ENCODE results near the gene CCL4L2.
"Not testable (repeated sequence)": the region's sequence is repeated elsewhere in the genome, so short reads cannot be mapped to it uniquely, and the experiment has no call there.

Gene CCL4L2

GRCh38 chr17:36195434-36196130 is 15.3 kb upstream of the CCL4L2 start:
- DNase-seq, result peak; percentile 85

DNA sequence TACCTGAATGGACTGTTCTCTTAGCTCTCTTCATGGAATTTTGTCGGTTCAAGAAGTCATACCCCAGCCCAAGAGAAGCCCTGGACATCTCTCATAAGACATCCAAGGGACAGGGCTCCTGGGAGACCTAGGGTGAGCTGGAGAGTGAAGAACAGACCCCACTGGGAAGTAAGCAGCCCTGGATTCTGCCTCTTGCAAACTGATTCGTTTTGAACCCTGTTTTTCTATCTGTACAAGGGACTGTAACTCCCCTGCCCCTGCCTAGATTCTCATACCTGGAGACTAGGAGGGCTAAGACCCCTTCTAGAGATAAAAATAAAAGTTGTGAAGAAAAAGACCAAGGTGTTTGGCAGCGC is 14.8 kb upstream of the CCL4L2 start:
- no peak for DNase-seq

- peak; percentile 46 for DNase-seq
Observed at GRCh38 chr17:36197387-36197703, 13.5 kb upstream of the CCL4L2 start.

GRCh38 chr17:36198831-36199465 is 11.9 kb upstream of the CCL4L2 start:
- DNase-seq, result peak; percentile 49

DNA sequence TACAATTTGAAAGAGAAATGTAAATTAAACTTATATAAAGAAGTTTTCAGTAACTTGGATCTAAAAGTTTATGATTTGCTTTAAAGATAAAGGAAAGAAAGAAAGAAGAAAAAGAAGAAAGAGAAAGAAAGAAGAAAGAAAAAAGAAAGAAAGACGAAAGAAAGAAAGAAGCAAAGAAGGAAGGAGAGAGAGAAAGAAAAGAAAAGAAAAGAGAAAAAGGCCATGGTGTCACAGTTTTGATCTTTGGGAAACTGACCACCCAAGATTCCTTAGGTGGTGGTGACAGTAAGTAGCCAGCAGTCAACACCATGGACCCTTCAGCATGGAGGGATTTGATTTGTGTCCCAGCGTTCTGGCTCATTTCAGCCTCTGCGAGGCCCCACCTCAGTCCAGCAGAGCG is 9.8 kb upstream of the CCL4L2 start:
- DNase-seq, result not testable (repeated sequence)

DNA sequence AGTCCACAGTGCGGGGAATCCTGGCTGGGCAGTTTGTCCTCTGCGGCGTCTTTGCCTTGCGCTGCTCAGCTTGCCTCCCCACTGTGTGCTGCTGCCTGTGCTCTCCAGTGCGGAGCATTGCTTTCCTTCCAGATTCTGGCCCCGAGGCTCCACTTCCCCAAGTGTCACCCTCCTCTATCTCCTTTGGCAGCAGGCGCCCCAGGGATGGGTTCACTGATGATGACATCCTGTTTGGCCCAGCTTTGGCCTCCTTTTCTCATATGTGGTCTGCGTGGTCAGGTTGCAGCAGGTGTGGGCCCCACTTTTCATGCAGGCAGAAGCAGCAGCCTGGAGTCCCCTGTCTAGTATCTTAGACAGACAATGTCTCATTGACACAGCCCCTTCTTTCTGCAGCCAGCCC is 9.4 kb upstream of the CCL4L2 start:
- DNase-seq, result peak; percentile 58

- DNase-seq, result peak; percentile 0
Observed at GRCh38 chr17:36203335-36203734, 7.5 kb upstream of the CCL4L2 start.

- peak; percentile 55 for DNase-seq
Observed at GRCh38 chr17:36204724-36205500, 6.0 kb upstream of the CCL4L2 start.

DNA sequence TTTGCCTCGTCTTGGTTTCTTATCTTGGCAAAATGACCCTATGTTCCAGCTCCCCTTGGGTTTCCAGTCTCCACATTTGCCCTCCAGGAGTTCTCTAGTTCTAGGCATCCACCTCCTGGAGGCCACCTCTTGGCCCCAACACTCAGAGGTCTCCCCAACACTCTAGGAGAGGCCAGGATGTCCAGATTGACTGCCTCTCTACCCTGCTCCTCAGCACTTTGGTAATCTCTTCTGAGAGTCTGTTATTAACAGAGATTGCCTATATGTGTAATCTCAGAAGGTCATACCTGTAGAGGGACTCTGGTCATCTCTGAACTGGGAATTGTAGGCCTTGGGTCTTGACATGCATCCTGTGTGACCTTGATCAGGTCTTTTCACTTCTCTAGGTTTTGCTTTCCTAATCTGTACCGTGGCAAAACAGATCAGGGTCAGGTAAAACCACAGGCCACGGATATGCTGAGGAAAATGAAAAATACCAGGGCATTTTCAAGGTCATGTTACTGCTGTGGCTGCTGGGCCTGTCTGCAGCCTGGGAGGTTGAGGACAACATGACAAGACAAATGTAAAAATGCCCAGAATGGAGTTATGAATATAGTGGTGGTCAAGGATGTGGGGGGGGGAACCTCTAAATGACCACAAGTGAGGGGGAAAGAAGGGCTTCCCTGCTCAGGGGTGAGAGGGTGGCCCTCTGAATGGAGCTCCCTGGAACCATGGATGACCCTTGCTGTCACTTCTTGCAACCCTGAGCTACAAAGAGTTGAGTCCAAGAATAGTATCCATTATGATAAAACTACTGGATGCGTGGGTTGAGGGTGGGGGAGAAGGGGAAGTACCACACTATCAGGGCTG is 5.0 kb upstream of the CCL4L2 start:
- peak; percentile 48 for DNase-seq

DNA sequence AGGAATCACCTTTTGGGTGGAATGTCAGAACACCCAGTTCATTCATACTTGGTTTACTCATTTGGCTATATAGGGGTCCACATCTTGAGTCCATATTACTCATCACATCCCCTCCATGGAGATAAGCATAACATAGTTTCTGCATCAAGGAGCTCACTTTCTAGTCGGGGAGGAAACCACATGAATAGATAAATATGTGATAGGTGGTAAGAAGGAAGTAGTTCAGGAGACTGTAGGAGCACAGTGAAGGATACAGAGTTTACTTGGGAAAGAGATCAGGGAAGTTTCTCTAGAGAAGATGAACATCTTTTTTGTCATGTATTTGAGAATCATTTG is 4.4 kb upstream of the CCL4L2 start:
- not testable (repeated sequence) for DNase-seq

- DNase-seq, result peak; percentile 44
Observed at GRCh38 chr17:36207383-36207782, 3.5 kb upstream of the CCL4L2 start.

- DNase-seq, result no peak
Observed at GRCh38 chr17:36209575-36209974, 1.3 kb upstream of the CCL4L2 start.

GRCh38 chr17:36211484-36212271 is 815 bp downstream of the CCL4L2 start:
- DNase-seq, result peak; percentile 47

GRCh38 chr17:36212272-36212605 is 1.4 kb downstream of the CCL4L2 start:
- peak; percentile 49 for DNase-seq

DNA sequence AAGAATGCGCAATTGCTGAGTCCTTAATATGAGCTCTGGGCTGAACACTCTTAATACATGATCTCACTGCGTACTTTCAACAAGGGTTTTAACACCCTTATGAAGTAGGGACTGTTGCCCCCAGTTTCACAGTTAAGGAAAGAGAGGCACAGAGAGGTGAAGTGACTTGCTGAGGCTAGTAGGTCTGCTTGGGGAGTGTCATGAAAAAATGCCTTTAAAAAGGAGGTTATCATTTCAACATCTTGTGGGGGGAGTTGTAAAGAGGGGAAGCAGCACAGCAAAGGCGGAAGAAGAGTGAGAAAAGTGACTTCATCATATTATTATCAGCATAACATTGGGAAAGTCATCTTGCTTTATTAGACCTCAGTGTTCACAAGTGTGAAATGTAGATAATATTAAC is 2.1 kb downstream of the CCL4L2 start:
- DNase-seq, result no peak

DNA sequence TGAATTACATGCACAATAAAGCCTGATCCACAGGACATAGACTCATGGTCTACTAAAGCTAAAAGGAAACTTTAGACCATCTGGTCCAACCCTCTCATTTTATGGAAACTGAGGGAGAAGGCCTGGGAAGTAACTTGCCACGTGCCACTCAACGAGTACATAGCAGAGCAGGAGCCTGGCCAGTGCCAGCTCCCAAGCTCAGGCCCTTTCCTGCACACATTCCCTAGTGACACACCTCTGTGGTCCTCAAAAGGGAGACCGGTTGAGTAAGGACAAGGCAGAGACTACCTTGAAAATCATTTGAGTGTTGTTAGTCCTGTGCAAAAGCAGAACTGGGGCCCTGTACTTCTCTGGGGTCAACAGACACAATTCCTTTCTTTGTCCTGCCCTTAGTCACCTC is 2.8 kb downstream of the CCL4L2 start:
- peak; percentile 50 for DNase-seq

GRCh38 chr17:36214918-36215317 is 4.1 kb downstream of the CCL4L2 start:
- no peak for DNase-seq

- peak; percentile 56 for DNase-seq
Observed at GRCh38 chr17:36215406-36216308, 4.8 kb downstream of the CCL4L2 start.

DNA sequence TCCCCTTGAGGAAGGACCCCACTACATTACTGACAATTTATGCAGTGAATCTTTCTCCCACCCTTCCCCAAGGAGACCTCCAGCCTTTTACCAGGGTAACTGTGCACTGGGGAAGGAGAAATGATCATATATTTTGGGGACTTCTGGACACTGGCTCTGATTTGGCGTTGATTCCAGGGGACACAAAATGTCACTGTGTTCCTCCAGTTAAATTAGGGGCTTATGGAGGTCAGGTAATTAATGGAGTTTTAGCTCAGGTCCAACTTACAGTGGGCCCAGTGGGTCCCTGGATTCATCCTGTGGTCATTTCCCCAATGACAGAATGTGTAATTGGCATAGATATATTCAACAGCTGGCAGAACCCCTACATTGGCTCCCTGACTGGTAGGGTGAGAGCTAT is 8.7 kb downstream of the CCL4L2 start:
- DNase-seq, result peak; percentile 25

DNA sequence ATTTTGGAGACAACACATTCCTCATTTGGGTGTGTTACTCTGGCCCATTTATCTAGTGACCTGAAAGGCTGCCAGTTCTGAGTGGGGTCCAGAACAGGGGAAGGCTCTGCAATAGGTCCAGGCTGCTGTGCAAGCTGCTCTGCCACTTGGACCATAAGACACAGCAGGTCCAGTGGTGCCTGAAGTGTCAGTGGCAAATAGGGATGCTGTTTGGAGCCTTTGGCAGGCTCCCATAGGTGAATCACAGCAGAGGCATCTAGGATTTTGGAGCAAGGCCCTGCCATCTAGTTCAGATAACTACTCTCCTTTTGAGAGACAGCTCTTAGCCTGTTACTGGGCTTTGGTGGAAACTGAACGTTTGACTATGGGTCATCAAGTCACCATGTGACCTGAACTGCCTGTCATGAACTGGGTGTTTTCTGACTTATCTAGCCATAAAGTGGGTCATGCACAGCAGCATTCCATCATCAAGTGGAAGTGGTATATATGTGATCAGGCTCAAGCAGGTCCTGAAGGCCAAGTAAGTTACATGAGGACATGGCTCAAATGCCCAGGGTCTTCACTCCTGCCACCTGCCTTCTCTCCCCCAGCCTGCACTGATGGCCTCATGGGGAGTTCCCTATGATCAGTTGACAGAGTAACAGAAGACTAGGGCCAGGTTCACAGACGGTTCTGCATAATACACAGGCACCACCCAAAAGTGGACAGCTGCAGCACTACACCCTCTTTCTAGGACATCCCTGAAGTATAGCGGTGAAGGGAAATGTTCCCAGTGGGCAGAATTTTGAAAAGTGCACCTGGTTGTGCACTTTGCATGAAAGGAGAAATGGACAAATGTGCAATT is 10.1 kb downstream of the CCL4L2 start:
- peak; percentile 47 for DNase-seq
